AG10803 (cell line): Measurements from ENCODE around the gene TOP3A.

Experiments
- DNase-seq: peaks from one replicate; pipeline ENCODE4 v3.0.0; 2010; ENCODE audit warnings: low read depth
- H3K4me3 ChIP-seq: 2 replicates; pipeline ENCODE4 v1.5.1; 2011; ENCODE audit warnings: mild to moderate bottlenecking, low read length, control low read depth
- TF ChIP-seq, protein P1 (sequence below): conservative IDR thresholded peaks from 2 replicates; pipeline ENCODE4 v1.5.1; 2011; ENCODE audit warnings: mild to moderate bottlenecking, low read length, control low read depth, inconsistent platforms

The TOP3A gene

DNA sequence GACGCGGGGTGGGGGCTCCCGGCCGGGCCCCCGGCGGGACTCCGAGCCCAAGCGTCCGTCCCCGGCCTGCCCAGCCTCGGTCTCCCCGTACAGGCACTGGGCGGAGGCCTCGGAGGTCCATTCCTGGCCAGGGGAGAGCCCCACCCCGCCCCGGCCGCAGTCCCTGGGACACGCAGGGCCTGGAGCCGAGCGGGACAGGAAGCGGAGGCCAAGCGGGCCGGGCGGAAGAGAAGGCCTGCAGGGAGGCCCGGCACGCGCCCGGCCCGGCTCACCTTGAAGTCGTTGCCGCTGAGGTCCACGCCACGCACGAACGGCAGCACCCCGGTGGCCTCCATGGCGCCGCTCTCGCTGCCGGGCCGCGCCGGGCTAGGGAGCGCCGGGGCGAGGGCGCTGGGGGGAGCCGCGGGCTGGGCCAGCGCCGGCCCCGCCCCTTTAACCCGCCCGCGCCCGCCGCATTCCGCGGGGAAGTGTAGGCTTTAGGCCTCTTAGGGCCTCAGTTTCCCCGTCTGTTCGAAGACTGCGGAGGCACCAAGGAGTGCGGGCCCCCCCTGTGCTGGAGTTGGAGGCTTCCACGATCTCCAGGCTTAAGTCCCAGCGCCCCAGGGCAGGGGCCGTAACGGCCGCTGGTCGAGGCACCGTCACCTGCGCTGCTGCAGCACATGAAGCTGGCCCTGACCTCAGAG is 56.3 kb downstream of the TOP3A start, which contains the start of gene FLII:
FLII (minus strand) TSS at position 383 of the 683 bp plus-strand sequence; CDS start at position 335, 48 bp downstream.
- TF ChIP-seq, protein P1, sequence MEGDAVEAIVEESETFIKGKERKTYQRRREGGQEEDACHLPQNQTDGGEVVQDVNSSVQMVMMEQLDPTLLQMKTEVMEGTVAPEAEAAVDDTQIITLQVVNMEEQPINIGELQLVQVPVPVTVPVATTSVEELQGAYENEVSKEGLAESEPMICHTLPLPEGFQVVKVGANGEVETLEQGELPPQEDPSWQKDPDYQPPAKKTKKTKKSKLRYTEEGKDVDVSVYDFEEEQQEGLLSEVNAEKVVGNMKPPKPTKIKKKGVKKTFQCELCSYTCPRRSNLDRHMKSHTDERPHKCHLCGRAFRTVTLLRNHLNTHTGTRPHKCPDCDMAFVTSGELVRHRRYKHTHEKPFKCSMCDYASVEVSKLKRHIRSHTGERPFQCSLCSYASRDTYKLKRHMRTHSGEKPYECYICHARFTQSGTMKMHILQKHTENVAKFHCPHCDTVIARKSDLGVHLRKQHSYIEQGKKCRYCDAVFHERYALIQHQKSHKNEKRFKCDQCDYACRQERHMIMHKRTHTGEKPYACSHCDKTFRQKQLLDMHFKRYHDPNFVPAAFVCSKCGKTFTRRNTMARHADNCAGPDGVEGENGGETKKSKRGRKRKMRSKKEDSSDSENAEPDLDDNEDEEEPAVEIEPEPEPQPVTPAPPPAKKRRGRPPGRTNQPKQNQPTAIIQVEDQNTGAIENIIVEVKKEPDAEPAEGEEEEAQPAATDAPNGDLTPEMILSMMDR = no peak
- peak within 1 kb of the TSS; percentile 95 for H3K4me3 ChIP-seq
- DNase-seq = peak; percentile 46

DNA sequence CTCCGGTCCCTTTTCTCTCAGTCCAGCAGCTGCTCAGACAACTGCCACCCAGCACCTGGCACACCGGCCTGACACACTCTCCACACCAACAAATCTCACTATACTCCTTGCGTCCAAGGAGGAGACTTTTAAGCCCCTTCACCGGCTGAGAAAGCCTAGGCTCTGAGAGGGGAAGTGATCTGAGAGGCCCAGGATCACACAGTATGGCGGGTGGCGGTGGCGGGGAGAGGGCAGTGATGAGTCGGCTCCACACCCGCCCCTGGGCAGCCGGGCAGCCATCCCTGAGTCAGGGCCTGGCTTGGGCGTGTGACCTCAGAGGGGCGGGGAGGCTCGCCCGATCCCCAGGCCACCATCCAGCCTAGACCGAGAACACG is 56.8 kb downstream of the TOP3A start:
- TF ChIP-seq, protein P1 = no peak
- DNase-seq = peak; percentile 69
- peak overlapping the region; percentile 95 for H3K4me3 ChIP-seq

GRCh38 chr17:18257268-18257981 is 57.4 kb downstream of the TOP3A start:
- peak overlapping the region; percentile 95 for H3K4me3 ChIP-seq
- no peak for DNase-seq
- TF ChIP-seq, protein P1 = no peak

DNA sequence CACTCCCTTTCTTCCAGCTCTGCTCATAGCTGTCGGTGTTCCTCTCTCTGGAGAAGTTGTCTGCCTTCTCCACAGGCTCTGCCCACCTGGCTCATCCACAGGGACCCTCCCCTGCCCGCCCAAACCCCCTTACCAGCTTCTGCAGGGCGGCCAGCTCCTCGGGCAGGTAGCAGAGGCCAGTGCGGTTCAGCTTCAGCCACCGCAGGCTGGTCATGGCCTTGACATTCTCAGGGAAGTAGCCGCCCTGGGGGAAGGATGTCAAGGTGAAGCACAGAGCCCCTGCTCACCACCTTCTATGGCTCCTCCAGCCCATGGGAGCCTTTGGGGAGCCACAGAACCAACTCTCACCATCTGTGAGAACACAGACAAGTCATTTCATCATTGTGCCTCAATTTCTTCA is 58.0 kb downstream of the TOP3A start:
- DNase-seq = no peak
- H3K4me3 ChIP-seq = peak overlapping the region; percentile 95
- TF ChIP-seq, protein P1 = no peak

DNA sequence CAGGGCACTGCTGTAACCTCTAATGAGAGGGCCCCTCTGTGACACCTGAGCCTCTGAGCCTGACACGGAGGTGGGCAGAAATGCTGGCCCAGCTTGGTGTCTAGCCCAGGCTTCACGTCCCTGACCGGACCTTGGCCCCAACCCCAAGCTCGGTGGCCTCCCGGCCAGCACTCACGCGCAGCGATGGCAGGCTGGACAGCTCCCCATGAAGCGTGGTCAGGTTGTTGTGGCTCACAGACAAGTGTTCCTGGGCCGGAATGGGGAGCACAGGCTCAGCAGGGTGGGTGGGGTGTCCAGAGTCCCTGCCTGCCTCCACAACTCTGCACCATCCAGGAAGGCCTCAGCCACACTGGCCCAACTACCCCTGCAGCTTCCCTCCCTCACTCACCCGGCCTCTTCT is 58.4 kb downstream of the TOP3A start:
- DNase-seq = no peak
- no peak overlapping the region for H3K4me3 ChIP-seq
- TF ChIP-seq, protein P1 = no peak

- TF ChIP-seq, protein P1 = no peak
- no peak for DNase-seq
- H3K4me3 ChIP-seq = no peak overlapping the region
These were observed 59.7 kb downstream of the TOP3A start for GRCh38 chr17:18254888-18255649.
